DMS 273 (cell line): Measurements from ENCODE around the gene LMAN2.
A peak's percentile ranks its signal among the peaks of the same experiment; 100 is the strongest.
"Not testable (repeated sequence)": the region's sequence is repeated elsewhere in the genome, so short reads cannot be mapped to it uniquely, and the experiment has no call there.

Source experiments
- DNase-seq: peaks from one replicate; lab custom pipeline; 2025; ENCODE audit not compliant: unreplicated experiment; lab: John Stamatoyannopoulos, UW

LMAN2 gene

DNA sequence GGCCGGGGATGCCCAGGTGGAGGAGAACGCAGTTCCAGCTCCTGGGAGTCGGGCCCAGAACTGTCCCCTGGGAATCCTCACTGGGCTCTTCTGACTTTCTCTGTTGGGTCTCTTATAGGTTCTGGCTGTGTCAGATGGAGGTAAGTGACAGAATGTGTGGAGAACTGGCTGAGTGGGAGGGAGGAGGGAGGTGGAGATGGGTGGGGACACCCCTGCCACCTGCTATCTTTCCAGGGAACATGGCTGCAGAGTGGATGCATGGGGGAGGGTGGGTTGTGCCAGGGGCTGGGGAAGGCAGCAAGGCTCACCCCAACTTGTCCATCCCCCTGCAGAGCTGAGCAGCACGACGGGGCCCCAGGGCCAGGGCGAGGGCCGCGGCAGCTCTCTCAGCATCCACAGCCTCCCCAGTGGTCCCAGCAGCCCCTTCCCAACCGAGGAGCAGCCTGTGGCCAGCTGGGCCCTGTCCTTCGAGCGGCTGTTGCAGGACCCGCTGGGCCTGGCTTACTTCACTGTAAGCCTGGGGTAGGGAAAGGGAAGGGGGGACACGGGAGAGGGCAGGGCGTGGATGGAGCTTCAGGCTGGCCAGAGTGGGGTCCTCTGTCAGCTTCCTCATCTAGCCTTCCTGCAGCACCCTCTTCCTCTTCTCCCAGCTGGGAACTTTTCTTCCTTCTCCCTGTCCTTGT is 14.5 kb upstream of the LMAN2 start:
- DNase-seq, result peak; percentile 62

DNA sequence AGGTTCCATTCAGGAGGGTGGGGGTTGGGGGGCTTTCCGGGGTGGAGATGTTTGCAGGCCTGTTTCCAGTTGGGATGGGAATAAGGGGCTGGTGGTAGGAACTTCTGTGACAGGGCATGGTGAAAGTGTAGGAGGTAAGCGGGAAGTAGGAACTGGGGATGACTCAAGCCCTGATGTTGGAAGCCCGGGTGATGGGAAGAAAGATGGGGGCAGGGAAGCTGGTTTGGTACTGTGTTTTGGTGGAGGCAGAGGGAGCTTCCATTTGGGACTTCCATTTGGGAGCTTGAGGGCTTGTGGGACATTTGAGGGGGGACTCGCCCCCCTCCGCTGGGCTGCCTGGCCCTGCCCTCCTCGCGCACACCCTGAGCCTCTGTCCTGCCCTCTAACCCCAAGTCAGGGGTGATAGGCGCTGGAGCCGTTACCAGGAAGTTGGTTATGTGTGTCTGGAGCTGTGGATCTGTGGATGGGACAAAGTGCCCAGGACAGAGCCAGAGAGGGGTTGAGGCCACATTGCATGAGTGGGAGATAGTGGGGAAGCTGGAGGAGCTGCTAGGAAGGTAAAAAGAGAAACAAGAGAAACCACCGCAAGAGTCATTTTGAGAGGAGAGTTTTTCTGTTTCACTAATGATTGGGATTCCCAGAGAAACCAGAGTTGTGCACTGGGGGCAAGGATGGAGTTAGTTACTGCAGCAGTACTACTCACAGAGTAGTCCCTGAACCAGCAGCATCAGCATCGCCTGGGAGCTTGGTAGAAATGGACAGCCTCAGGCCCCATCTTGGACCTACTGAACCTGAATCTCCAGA is 12.9 kb upstream of the LMAN2 start:
- no peak for DNase-seq

DNA sequence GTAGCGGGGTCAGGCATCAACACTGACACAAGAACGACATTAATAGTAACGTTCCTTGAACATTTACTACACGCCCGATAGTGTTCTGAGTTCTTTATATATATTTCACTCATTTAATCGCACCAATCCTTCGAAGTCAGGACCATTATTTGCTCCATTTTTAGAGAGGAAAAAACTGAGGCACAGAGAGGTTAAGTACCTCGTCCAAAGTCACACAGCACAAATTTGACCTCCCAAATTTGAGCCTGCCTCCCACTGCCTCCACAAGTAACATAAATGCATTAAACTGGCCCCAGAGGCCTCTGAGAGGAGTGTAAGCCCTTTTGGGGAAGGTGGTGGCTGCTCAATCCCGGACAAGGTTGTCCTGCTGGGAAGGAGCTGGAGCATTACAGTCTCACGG is 12.1 kb upstream of the LMAN2 start:
- DNase-seq, result no peak

DNA sequence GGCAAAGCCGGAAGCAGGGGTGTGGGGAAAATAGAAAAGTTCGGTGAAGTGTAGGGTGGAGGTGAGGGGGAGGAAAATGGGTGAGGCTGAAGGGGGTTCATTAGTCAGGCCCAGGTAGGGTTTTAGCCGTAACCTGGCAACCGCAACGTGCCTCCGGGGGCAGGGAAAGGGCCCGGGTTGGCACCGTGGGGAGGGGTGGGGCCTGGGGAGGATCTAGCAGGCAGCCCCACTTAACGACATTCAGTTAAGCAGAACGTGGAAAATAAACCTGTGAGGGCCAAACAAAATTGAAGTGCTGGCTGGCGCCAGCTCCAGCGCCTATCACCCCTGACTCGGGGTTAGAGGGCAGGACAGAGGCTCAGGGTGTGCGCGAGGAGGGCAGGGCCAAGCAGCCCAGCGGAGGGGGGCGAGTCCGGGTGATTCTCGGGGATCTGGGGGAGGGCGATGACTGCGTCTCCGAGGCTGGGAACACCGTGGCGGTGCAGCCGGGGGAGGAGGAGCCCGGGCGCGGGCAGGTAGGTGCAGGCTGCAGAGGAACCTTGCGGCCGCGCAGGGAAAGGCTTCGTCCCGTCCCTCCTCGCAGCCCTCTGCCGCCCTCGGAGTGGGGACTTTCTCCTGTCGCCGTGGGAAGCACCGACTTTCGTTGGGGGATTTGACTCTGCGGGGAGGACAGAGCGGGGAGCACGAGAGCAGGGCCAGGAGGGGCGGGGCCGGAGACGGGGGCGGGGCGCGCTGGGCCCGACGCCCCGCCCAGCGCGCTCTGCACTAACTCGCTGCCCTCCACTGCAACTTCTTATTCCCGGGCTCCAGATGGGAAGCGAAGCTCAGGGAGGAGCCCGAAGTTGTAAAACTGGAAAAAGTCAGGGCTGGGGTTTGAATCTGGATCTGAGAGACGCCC is 11.4 kb upstream of the LMAN2 start:
- DNase-seq, result peak; percentile 86

DNA sequence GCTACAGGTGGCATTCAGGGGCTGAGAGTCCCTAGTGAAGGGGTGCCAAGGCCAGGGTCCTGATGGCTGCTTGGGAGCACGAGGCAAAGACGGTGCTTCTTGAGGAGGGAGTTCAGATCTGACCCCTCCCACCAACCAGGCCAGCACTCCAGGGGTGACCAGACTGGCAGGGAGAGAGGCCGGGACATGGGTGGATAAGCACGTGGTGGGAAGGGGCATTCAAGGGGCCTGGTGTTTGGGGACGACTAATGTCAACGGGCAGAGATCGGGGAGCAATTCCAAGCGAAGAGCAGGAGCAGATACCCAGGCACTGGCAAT is 10.8 kb upstream of the LMAN2 start:
- DNase-seq, result no peak

DNA sequence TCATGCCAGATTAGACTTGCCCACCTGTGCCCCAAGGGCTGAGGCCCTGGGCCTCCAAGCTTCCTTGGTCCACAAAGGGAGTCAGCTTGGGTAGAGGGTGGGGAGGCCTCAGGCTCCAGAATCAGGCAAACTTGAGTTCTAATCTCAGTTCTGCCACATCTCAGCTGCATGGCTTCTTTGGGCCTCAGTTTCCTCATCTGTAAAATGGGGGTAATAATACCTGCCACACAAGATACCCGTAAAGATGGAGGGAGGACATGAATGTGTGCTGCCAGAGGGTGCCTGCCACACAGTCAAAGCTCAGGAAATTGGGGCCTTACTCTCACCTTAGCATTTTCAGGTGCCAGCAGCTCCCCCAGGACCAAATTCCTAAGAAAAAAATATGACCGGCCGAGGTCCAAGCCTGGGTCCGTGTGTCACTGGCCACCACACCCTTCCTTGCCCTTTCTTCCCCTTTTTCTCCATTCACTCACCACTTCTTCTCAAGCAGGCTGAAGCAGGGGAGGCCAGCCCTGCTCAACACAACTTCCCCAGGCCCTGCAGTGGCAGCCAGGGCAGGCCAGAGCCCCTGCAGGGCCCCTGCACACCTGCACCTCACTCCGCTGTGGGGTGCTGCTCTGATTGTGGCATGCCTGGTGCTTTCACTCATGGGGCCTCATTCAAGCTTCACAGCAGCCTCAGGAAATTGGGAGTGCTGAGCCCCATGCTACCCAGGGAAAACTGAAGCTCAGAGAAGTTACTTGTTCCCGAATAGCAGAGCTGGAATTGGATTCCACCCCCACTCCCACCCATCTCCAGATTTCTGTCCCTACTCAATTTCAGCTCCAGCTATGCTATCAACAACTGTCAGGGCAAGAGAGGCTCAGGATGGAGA is 10.2 kb upstream of the LMAN2 start:
- no peak for DNase-seq

DNA sequence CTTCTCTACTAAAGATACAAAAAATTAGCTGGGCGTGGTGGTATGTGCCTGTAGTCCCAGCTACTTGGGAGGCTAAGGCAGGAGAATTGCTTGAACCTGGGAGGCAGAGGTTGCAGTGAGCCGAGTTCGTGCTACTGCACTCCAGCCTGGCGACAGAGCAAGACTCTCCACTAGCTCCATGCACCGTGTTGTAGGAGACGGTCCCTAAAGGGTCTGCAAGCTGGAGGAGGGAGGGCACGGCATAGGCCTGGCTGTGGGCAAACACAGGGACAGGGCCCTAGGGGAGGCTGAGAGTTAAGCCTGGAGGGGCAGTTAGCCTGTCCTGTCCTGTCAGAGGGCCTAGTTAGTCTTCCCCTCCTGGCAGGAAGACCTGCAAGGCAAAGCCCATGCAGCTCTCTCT is 9.3 kb upstream of the LMAN2 start:
- not testable (repeated sequence) for DNase-seq

DNA sequence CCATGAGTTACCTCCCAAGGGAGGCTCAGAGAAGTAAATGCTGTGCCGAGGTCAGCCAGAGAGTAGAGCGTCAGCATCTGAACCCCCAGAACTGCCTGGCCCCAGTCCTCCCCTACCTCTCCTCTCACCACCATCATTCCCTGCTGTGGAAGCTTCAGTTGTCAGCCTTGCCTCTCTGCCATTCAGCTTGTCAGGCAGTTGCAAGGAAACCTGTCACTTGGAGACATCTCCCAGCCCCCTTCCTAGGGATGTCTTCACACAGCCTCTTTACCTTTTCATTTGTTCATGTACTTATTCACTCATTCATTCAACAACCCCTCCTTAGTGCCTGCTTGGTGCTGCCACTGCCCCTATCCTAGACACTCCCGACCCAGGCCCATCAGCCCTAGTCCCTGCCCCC is 8.4 kb upstream of the LMAN2 start:
- DNase-seq, result no peak

DNA sequence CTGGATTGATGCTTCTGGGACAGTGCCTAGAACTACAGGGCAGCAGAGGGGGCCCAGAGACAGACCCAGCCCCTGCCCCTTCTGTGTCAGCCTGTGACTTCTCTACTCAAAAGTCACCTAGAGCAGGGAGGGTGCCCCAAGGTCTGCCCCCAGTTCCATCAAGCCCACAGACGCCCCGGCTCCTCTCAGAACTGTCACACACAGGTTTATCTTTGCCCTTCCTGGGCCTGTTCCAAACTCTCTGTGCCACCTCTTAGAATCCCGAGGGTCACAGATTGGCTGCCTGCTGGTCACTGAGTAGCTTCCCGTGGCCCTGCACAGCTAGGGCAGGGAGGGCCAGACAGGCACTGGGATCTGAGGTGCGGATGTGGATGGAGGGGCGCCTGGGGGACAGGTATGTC is 8.0 kb upstream of the LMAN2 start:
- no peak for DNase-seq

DNA sequence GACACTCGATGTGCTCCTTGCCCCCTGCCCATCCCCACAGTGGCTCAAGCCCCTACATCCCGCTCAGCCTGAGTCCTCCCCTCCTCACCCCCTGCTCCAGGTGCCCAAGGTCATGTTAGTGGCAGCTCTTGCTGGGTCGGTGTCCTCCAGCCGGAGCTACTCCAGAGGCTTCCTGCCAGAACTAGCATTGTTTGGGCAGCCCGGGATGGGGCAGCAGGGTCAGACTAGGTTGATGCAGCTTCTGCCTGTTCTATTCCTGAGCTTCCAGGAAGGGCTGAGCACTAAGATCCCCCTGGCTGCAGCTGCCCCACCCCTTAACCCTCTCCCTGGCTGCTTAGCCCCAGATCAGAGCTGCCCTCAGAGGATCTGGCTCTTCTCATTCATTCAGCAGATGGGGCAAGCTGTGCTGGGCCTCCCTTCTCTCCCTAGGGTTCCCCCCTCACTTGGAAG is 6.9 kb upstream of the LMAN2 start:
- DNase-seq, result peak; percentile 63

DNA sequence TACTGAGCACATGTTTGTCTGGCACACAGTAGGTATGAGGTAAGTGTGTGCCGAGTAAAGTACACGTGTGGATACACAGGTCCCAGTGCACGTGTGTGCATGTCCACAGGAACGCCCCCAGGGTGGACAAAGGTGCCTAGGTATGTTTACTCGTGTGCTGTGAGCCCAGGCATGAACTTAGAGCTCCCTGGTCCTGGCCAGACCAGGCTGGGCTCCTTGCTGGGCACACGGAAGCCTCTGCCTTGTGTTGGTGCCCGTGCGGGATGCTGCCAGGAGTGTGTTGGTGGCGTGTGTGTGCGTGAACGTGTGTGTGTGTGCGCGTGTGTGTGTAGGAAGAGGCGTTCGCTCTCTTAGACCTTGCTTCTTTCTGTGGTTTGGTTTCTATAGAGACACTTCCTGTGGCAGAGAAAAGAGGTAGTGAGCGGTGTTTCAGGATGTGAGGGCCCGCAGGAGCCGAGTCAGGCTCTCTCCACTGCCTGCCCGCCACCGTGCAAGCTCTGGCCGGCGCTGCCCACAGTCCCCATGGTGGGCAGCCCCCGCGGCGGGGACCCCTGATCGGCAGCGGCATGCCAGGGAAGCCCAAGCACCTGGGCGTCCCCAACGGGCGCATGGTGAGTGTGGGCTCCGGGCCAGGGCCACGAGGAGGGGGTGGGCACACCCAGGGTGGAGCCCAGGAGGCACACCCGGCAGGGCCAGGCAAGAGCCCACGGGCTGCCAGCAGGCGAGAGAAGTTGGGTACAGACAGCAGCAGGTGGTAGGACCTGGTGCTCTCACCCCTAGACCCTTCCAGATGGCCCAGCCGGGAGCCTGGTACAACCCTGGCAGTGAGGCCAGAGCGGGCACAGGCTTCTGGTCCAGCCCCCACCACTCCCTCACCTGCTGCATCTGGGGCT is 6.2 kb upstream of the LMAN2 start, which contains the start of gene RGS14:
Gene RGS14 (plus strand): TSS at position 466 of the 893 bp plus-strand sequence. CDS start 101 bp downstream, at position 567.
- DNase-seq, result peak; percentile 77

DNA sequence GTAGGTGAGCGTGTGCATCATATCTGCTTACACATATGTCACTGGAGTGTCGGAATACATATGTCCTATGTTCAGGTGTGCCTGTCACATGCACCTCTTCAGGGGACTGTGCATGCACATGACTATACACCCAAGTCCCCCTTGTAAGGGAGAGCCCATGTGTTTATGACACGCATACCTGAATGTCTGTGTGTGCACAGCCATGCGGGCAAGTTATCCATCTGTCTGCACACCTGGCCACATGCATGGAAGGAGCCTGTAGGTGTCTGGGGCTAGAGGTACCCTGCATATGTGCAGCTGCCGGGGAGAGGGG is 5.6 kb upstream of the LMAN2 start:
- DNase-seq, result no peak

DNA sequence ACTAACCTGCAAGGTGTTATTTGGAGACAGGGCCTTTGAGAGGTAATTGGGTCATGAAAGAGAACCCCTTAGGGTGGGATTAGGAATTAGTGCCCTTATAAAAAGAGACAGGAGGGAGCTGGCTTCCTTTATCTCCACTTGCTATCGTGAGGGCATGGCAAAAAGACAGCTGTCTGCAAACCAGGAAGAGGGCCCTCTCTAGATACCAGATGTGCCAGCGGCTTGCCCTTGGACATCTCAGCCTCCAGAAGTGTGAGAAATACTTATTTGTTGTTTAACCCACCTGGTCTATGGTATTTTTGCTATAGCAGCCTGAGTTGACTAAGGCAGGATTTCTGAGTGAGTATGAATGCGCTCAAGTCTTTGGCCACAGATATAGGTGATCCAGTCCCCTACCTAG is 5.3 kb upstream of the LMAN2 start:
- no peak for DNase-seq

DNA sequence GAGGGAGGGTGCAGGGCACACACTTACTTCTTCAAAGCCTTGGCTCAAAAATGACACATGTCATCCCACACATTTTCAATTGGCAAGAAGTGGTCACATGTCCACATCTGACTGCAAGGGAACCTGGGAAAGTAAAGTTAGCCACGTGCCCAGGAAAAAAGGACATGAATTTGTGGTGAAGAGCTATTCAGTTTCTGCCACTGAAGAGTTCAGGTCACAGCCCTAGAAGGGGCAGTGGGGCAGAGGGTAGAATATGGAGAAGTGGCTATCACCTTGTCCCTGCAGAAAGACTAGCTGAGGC is 4.3 kb upstream of the LMAN2 start:
- no peak for DNase-seq

DNA sequence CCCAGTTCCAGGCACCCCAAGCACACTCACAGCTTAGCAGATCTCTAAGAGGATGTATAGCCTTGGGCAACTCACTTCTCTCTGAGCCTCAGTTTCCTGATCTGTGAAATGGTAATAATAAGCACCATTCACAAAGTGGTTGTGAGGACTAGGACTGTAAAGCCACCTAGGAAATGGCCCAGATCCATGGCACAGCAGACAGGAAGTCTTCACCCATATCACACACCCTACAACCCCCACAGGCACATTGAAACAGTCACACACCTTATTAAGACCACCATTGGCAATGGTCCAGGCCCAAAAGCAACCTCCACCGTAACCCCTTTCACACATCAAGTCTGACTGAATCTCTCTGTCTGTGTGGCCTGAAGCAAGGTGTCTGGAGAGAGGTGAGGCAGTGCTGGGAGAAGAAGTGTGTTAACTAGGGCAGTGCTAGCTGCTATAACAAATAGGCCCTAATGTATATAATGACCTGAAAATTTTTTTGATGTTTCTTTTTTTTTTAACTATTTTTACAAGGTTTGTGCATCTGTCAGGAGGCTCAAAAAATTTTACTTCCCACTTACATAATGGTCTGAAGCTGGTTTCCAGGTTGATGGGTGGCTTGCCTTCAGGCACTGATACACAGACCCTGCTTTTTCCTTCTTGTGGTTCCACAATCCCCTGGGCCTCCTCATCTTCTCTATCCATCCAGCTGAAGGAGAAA is 3.8 kb upstream of the LMAN2 start:
- DNase-seq, result no peak

DNA sequence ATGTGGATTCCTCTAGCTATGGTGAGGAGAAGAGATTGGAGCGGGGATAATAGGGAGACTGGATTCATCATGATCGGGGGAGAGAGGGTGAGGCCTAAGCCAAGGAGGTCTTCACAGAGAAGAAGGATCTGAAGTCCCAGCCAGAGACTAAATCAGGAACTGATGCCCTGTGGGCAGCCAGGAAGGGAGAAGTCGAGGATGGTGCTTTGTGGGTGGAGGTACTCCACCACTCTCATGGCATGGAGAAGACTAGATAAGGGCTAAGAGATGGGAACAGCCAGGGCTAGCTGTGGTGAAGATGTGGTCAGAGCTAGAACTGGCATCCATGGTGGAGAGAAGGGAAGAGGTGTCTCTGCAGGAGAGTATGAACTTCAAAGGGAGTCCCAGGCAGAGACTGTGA is 3.2 kb upstream of the LMAN2 start:
- DNase-seq, result no peak

DNA sequence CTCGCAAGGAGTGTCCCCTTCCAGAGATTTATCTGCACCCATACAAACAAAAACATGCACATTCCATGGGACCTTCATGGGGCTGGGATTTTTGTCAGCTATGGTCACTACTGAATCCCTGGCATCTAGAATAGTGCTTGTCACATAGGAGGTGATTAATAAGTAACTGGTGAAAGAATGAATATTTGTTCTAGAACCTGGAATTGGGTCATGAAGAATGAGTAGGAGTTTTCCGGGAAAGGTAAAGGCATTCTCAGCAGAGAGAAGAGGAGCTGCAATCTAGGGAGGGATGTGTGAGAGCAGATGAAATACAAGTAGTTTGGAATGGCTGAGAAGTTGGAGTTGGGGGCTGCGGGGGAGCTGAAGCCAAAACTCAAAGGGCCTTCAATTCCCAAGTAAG is 2.8 kb upstream of the LMAN2 start:
- DNase-seq, result no peak

DNA sequence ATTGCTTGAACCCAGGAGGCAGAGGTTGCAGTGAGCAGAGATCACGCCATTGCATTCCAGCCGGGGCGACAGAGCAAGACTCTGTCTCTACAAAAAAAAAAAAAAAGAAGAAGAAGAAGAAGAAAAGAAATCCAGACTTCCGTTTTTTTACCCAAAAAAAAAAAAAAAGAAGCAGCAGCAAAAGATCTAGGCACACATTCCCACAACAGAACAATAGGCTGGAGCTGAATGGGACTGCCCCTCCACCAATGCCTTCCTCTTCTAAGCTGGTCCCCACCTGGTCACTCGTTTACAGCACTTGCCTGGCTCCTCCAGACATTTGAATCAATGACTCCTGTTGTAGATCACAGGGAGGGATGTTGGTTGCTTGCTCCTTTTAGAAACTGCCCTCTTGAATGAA is 1.6 kb upstream of the LMAN2 start:
- no peak for DNase-seq

DNA sequence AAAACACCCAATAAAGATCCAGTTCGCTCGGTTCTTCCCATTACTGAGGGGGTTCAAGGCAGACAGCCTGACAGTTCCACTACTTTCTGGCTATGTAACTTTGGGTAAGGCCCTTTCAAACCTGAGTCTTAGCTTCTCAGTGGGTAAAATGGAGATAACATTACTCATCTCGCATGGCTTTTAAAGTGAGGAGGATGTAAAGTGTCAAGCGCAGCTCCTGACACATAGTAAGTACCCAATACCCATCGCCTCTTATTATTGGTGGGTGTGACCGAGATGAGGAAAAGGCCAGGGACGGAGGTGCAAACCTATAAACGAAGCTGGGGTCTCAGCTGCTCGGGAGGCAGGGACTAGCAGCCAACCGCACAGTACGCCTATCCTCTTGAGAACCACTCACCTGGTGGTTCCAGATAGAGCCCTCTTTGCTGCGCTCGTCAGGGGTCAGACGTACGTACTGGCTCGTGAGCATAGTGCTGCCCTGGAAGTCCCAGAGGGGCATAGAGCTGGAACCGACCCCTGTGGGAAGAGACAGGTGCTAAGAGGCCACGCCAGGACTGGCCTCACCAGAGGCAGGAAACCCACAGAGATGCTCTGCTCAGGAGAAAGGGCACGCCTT is 584 bp downstream of the LMAN2 start:
- DNase-seq, result no peak
